Left ventricle myocardium inferior (tissue), 1 donor: ENCODE data around the gene ARHGAP44. TPM values are rescaled to one million over a fixed set of nuclear protein-coding genes. Genes with fewer than 3 reads are reported as not detected.

Source experiments
- DNase-seq: peaks from one replicate; pipeline ENCODE4 v3.0.0-alpha.2; 2020
- H3K27ac ChIP-seq: fragments of 200-600 bp; replicated peaks from 2 replicates; pipeline ENCODE4 v1.8.0; 2021
- H3K27me3 ChIP-seq: fragments of 200-600 bp; 2 replicates; pipeline ENCODE4 v1.8.0; 2021; ENCODE audit warnings: low read depth
- H3K36me3 ChIP-seq: fragments of 200-600 bp; 2 replicates; pipeline ENCODE4 v1.8.0; 2021
- H3K4me1 ChIP-seq: fragments of 200-600 bp; 2 replicates; pipeline ENCODE4 v1.8.0; 2021
- H3K4me3 ChIP-seq: fragments of 200-600 bp; 2 replicates; pipeline ENCODE4 v1.8.0; 2021; ENCODE audit warnings: mild to moderate bottlenecking, moderate library complexity
- H3K9me3 ChIP-seq: fragments of 200-600 bp; replicated peaks from 2 replicates; pipeline ENCODE4 v1.8.0; 2021
- intact Hi-C: fragments of 100-400 bp; cut with micrococcal nuclease; formaldehyde crosslinking; loops from one replicate; pipeline ENCODE4 v1.11.0; 2022
- total RNA-seq: library from RNA; stranded (reverse); fragmentation: NEBNext Ultra II Directional; extraction: Animal tissue kit (Norgen Biotek cat#: 25700); gene quantifications from one replicate; pipeline ENCODE4 v1.2.1, GENCODE V29; 2021
- TF ChIP-seq, protein P1 (sequence below): fragments of 200-600 bp; IDR thresholded peaks from 2 replicates; pipeline ENCODE4 v1.8.0; 2021; ENCODE audit warnings: antibody characterized with exemption, mild to moderate bottlenecking, borderline replicate concordance
- donor health status: DM: no; HTN: yes; CAD: no; lungs with severe emphysema.

Gene ARHGAP44
- total RNA-seq, 1 donor from 2014 or later, result 7.2 TPM

DNA sequence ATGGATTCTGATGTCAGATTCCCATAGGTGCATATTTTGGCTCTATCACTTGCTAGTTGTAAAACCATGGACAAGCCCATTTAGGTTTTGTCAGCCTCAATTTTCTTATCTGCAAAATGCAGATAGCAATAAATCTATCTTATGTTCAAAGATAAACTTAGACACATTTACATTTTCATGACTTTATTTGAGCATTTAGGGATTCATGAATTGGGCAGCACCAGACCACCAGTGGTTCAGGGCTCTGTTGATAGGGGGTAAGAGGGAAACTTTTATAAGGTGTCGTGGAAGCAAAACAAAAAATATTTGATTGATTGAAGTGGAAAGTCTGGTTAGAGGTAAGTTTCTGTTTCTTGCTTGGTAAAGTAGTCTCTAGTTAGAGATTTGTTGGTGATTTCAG, 17.3 kb downstream of the ARHGAP44 start:
- H3K4me1 ChIP-seq, result peaks cover 4% of the 10 kb centered on the region
- no peak overlapping the region for H3K27ac ChIP-seq
- no peak overlapping the region for H3K4me3 ChIP-seq
- intact Hi-C loops, result no loop called here
- no peak for DNase-seq
- no peaks in the 10 kb centered on the region for H3K27me3 ChIP-seq
- TF ChIP-seq, protein P1, sequence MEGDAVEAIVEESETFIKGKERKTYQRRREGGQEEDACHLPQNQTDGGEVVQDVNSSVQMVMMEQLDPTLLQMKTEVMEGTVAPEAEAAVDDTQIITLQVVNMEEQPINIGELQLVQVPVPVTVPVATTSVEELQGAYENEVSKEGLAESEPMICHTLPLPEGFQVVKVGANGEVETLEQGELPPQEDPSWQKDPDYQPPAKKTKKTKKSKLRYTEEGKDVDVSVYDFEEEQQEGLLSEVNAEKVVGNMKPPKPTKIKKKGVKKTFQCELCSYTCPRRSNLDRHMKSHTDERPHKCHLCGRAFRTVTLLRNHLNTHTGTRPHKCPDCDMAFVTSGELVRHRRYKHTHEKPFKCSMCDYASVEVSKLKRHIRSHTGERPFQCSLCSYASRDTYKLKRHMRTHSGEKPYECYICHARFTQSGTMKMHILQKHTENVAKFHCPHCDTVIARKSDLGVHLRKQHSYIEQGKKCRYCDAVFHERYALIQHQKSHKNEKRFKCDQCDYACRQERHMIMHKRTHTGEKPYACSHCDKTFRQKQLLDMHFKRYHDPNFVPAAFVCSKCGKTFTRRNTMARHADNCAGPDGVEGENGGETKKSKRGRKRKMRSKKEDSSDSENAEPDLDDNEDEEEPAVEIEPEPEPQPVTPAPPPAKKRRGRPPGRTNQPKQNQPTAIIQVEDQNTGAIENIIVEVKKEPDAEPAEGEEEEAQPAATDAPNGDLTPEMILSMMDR, result no peak
- H3K9me3 ChIP-seq, result peaks cover 14% of the 10 kb centered on the region
- H3K36me3 ChIP-seq, result no peaks in the 10 kb centered on the region

DNA sequence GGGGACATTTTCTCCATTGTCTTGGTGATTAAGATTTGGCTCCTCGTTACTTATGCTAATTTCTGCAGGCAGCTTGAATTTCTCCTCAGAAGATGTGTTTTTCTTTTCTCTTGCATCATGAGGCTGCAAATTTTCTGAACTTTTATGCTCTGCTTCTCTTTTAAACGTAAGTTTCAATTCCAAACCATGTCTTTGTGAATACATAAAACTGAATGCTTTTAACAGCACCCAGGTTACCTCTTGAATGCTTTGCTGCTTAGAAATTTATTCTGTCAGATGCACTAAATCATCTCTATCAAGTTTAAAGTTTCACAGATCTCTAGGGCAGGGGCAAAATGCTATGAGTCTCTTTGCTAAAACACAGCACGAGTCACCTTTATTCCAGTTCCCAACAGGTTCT, 19.4 kb downstream of the ARHGAP44 start:
- intact Hi-C loops, result no loop called here
- DNase-seq, result no peak
- H3K4me1 ChIP-seq, result no peaks in the 10 kb centered on the region
- TF ChIP-seq, protein P1, result no peak
- peaks cover 14% of the 10 kb centered on the region for H3K9me3 ChIP-seq
- no peak overlapping the region for H3K4me3 ChIP-seq
- H3K27me3 ChIP-seq, result no peaks in the 10 kb centered on the region
- H3K36me3 ChIP-seq, result no peaks in the 10 kb centered on the region
- no peak overlapping the region for H3K27ac ChIP-seq

DNA sequence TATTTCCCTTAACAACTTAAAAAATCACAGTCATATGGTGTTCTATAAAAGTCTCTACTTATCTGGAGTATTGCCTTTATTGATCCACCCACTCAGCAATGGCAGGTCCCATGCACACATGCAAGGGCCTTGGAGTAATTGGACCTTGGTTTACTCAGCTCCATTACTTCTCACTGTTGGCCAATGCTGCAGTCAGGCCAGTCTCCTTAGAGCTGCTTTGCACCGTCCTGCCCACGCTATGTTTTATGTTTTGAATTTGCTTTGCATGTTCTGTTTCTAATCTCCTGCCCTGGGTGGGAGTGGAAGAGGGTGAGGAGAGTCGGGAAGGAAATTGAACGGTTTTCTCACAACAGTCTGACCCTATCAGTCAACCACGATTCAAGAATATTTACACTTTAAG, 23.6 kb downstream of the ARHGAP44 start:
- DNase-seq, result no peak

DNA sequence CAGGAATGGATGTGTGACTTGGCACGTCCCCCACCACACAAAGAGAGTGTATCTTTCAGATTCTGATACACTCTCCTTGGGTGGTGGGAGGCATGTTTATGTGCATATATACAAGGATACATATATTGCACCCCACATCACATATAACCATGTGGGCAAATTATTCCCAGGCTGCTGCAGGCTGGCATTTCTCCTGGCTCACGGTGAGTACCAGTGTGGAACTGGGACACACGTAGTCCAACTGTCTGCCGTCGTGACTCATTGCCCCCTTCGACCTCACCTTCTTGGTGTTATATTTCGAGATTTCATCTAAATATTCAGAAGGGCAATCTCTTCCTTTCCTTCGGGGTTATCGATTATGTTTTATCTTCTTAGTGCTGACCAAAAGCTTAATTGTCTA, 24.4 kb downstream of the ARHGAP44 start:
- no peaks in the 10 kb centered on the region for H3K27me3 ChIP-seq
- DNase-seq, result no peak
- H3K9me3 ChIP-seq, result peaks cover 15% of the 10 kb centered on the region
- intact Hi-C loops, result no loop called here
- no peaks in the 10 kb centered on the region for H3K36me3 ChIP-seq
- H3K4me3 ChIP-seq, result no peak overlapping the region
- TF ChIP-seq, protein P1, result no peak
- no peak overlapping the region for H3K27ac ChIP-seq
- no peaks in the 10 kb centered on the region for H3K4me1 ChIP-seq

More for the DNA sequence above, 23.6 kb downstream of the ARHGAP44 start:
- Histone ChIP-seq H3K27me3 (no peaks in the 10 kb centered on the region), H3K27ac (no peak overlapping the region), H3K36me3 (no peaks in the 10 kb centered on the region), H3K4me1 (no peaks in the 10 kb centered on the region), H3K9me3 (peaks cover 14% of the 10 kb centered on the region), H3K4me3 (no peak overlapping the region)
- TF ChIP-seq, protein P1, result no peak
- intact Hi-C loops, result no loop called here

DNA sequence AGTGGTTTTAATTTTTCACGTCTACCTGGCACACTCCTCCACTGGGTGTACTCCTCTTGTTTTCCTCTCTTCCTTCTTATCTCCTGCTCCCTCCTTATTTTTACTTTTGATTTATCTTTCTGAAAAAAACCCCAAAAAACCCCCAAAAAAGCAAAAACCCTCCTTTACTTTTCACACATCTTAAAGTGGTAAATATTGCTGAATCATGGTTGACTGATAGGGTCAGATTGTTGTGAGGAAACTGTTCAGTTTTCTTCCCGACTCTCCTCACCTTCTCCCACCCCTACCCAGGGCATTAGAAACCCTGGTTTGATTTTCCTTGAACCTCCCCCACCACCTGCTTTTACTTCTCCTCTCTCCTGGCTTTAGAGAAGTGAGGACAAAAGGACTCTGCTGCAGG, 25.4 kb downstream of the ARHGAP44 start:
- H3K4me3 ChIP-seq, result no peak overlapping the region
- intact Hi-C loops, result no loop called here
- no peak overlapping the region for H3K27ac ChIP-seq
- TF ChIP-seq, protein P1, result no peak
- no peaks in the 10 kb centered on the region for H3K36me3 ChIP-seq
- H3K9me3 ChIP-seq, result peaks cover 12% of the 10 kb centered on the region
- H3K27me3 ChIP-seq, result no peaks in the 10 kb centered on the region
- H3K4me1 ChIP-seq, result no peaks in the 10 kb centered on the region
- DNase-seq, result no peak
